NCI-H187 (cell line): ENCODE data around the gene ATG2A.
A peak's percentile ranks its signal among the peaks of the same experiment; 100 is the strongest.

ENCODE experiments used
- DNase-seq, 2 experiments: peaks; one replicate each; lab custom pipeline; 2025; lab: John Stamatoyannopoulos, UW

Gene ATG2A

GRCh38 chr11:64900774-64901173 lies 16.2 kb downstream of the ATG2A start:
- no peak for DNase-seq

GRCh38 chr11:64900263-64900678 lies 16.7 kb downstream of the ATG2A start:
- no peak for DNase-seq

- no peak for DNase-seq
Observed at GRCh38 chr11:64898541-64898940, 18.5 kb downstream of the ATG2A start.

GRCh38 chr11:64898076-64898445 lies 18.9 kb downstream of the ATG2A start:
- no peak for DNase-seq

- DNase-seq = no peak
Observed at GRCh38 chr11:64897381-64898075, 19.5 kb downstream of the ATG2A start.

- DNase-seq = no peak
Observed at GRCh38 chr11:64896448-64897022, 20.5 kb downstream of the ATG2A start.

- DNase-seq = no peak
Observed at GRCh38 chr11:64894812-64895452, 22.1 kb downstream of the ATG2A start.

- DNase-seq = peak; percentile 27 to 38
Observed at GRCh38 chr11:64894070-64894811, 22.8 kb downstream of the ATG2A start.

- no peak for DNase-seq
Observed at GRCh38 chr11:64893194-64894069, 23.6 kb downstream of the ATG2A start.

GRCh38 chr11:64892838-64893193 lies 24.2 kb downstream of the ATG2A start:
- no peak for DNase-seq

- no peak for DNase-seq
Observed at GRCh38 chr11:64892411-64892831, 24.6 kb downstream of the ATG2A start.

- no peak for DNase-seq
Observed at GRCh38 chr11:64891880-64892279, 25.1 kb downstream of the ATG2A start.

- no peak for DNase-seq
Observed at GRCh38 chr11:64891215-64891848, 25.7 kb downstream of the ATG2A start.

GRCh38 chr11:64890522-64890939 lies 26.5 kb downstream of the ATG2A start:
- no peak for DNase-seq

GRCh38 chr11:64888729-64889511 lies 28.1 kb downstream of the ATG2A start:
- no peak for DNase-seq

GRCh38 chr11:64888406-64888728 lies 28.6 kb downstream of the ATG2A start:
- DNase-seq = no peak

- DNase-seq = peak; percentile 14 to 18
Observed at GRCh38 chr11:64887757-64888405, 29.1 kb downstream of the ATG2A start.

GRCh38 chr11:64887234-64887756 lies 29.7 kb downstream of the ATG2A start:
- DNase-seq = no peak

GRCh38 chr11:64885367-64886286 lies 31.4 kb downstream of the ATG2A start:
- DNase-seq = no peak
